ENCODE results near the gene HDAC4.

HDAC4 gene

GRCh38 chr2:239321596-239322415 is 79.0 kb downstream of the HDAC4 start:
- DNase-seq, result no peak

GRCh38 chr2:239318790-239319661 is 81.8 kb downstream of the HDAC4 start:
- DNase-seq, result no peak

GRCh38 chr2:239318151-239318611 is 82.6 kb downstream of the HDAC4 start:
- no peak for DNase-seq

GRCh38 chr2:239316562-239317465 is 84.0 kb downstream of the HDAC4 start:
- no peak for DNase-seq

GRCh38 chr2:239315308-239315707 is 85.5 kb downstream of the HDAC4 start:
- DNase-seq, result no peak

- DNase-seq, result no peak
Measured at GRCh38 chr2:239313776-239314175, 87.0 kb downstream of the HDAC4 start.

- no peak for DNase-seq
Measured at GRCh38 chr2:239312741-239313667, 87.8 kb downstream of the HDAC4 start.

GRCh38 chr2:239312081-239312511 is 88.7 kb downstream of the HDAC4 start:
- no peak for DNase-seq

GRCh38 chr2:239311132-239312040 is 89.4 kb downstream of the HDAC4 start:
- DNase-seq, result no peak

GRCh38 chr2:239310401-239311061 is 90.3 kb downstream of the HDAC4 start:
- DNase-seq, result no peak

- DNase-seq, result no peak
Measured at GRCh38 chr2:239309398-239310245, 91.2 kb downstream of the HDAC4 start.

- no peak for DNase-seq
Measured at GRCh38 chr2:239308661-239309397, 92.0 kb downstream of the HDAC4 start.

- no peak for DNase-seq
Measured at GRCh38 chr2:239307921-239308613, 92.8 kb downstream of the HDAC4 start.

GRCh38 chr2:239307221-239307569 is 93.6 kb downstream of the HDAC4 start:
- DNase-seq, result no peak

GRCh38 chr2:239306274-239307220 is 94.3 kb downstream of the HDAC4 start:
- no peak for DNase-seq

- no peak for DNase-seq
Measured at GRCh38 chr2:239305771-239306170, 95.0 kb downstream of the HDAC4 start.

- DNase-seq, result no peak
Measured at GRCh38 chr2:239305222-239305575, 95.6 kb downstream of the HDAC4 start.
